DLD1 (cell line): ENCODE measurements around the gene MACROD2.

Experiments
- in situ Hi-C: cut with HindIII; loops from 2 replicates; pipeline ENCODE4 v1.10.0; 2017; ENCODE audit warnings: low sequenced_read_pairs

MACROD2 gene

DNA sequence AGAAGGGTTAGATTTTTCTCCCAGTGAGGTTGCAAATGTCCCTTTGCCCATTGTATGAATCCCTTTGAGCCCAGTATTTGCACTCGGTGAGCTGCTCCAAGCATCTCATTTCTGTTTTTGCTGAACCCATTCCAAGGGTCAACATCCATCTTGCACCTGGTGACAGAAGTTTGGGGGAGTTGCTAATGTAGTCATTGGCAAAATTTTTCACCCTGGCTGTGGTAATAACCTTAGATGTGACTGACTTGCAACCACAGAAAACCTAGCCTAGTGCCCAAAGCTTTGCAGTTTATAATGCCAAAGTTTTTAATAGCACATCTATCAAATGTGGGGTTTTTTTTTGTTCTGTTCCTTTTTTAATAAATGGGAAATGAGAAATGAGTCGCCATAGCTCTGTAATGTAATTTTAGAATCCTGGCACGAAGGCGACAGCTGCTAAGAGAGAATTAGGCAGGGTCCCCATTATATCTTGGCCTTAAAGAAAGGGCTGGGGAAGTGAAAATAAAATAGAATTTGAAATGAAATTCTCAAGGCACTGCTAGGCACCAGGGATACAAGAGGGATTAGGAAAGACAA, 1895.2 kb downstream of the MACROD2 start:
- in situ Hi-C loops: no loop called here

DNA sequence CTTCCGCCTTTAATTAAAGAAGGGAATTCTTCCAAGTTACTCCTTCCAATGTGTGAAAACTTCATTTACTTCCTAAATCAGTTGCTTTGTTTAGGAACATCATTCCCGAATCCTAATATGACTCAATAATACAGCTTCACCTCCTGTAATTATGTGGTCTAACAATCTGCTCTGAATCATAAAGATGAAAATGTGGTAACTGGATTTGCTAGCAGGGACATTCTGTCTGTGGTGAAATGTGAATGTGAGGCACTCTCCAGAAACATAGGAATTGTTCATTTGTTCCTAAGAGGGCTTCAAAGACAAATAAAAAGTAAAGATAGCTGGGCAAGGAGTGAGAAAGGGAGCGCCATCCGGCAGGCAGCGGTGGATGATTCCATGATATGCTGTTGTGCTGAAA, 1899.8 kb downstream of the MACROD2 start:
- in situ Hi-C loops: no loop called here

DNA sequence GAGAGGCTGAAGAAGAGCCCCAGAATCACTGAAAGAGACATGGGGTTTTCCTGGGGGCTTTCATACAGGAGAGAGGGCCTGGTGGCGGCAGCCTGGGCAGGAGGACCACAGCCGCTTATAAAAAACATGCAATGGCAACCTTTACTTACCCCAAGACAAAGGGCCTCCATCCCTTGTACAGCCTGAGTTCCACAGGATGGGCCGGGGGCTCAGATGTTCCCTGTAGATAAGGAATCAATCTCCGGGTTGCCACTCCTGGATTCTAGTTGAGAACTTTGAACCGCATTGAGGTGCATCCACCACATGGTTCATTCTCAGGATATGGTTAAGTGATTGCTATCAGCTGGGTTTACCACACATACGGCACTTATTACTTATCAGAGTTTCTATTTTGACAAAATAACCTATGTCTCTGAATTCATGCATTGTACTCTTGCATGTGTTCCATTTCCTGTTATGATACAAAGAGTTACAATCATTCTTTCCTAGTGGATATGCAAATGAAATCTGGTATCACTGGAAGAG, 1900.3 kb downstream of the MACROD2 start:
- in situ Hi-C loops: no loop called here

DNA sequence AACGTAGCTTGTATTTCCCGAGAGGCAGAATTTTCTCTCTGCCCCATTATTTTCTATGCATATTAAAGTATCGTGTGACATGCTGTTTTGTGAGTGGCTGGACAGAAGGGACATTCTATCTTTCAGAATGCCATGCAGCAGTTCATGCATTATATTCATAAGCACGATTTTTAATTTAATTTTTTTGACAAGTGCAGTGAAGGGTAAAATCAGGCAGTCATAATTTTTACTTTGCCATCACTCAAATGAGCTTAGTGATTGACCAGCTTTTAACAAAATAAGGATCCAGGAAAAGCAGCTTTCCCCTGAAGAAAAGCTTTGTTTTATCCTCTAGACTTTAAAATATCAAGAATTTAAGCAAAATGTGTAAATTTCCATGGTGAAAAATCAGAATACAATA, 1904.7 kb downstream of the MACROD2 start:
- in situ Hi-C loops: no loop called here

DNA sequence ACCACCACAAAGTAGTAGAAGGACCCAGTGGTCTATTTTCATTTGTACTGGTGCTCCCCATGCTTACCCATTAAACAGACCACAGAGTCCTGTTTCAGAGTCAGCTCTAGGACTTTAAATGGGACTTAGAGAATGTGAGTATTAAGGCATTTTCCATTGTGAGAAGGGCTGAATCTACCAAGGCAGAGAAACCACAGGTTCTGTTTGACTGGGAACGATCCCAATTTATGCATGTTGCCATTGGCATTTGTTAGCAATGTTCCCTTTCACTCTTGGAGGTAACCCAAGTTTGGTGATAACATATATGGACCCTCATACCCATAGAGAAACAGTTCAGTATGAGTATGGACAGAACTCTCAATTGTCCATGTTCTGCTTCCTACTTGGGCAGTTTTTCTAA, 1905.1 kb downstream of the MACROD2 start:
- in situ Hi-C loops: no loop called here

DNA sequence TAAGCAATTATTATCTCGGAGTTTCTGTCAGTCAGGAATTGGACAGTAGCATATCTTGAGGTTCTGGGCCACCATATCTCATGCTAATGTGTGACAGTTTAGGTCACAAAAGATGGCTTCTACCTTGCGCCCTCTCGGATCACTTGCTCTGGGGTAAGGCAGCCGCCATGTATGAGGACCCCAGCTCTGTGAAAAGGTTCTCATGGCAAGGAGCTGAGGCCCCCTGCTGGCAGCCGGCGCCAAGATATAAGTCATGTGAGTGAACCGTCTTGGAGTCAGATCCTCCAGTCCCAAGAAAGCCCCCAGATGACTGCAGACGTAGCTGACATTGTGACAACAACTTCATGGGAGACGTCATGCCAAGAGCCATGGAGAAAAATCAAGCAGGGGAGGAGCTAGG, 1907.2 kb downstream of the MACROD2 start:
- in situ Hi-C loops: no loop called here

DNA sequence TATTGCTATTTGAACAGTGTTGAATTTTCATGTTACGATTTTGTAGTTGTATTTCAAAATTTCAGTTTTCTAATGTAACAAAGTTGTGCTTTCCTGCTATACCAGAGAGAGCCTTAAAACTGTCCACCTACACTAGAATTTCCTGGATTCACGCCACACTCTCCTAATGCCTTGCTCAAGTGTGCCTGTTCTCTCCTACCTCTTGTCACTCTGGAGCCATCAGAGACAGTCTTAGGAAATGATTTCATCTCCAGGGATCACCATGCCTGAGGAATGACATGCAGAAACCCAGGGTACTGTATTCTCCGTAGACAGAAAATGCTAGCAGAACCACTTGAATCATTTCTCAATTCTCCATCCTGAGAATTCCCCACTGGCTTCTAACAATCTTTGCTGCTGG, 1910.3 kb downstream of the MACROD2 start:
- in situ Hi-C loops: no loop called here

DNA sequence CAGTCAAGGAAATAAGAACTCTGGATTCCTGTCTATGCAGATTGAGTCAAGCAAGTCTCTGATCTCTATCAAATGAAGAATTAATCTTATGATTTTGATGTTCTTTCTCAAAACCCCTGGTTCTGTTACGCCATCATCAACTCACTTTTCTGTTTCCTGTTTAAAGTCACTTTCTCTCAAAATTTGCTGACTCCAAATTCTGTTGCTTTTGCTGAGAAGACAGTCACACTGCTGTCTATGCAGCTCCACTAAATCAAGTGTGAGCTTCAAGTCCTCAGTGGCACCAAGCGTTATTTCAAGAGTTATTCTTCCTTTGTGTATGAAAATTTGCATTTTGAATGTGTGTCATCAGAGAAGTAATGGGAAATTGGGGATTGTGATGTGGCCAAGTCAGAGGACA, 1914.7 kb downstream of the MACROD2 start:
- in situ Hi-C loops: no loop called here

DNA sequence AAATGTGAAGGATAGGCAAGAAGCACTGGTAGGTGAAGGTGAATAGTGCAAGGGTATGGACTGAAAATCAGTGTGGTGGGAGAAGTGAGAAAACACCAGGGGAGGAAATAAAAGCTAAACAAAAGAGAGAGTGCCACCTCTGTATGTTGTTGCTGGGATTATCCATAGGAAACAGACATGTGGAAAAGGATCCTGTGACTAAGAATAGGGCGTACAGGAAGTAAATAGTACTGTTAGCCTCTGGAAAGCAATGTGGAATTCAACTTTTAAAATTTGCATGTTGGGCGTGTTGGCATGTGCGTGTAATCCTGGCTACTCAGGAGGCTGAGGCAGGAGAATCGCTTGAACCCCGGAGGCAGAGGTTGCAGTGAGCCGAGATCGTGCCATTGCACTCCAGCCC, 1916.3 kb downstream of the MACROD2 start:
- in situ Hi-C loops: no loop called here

DNA sequence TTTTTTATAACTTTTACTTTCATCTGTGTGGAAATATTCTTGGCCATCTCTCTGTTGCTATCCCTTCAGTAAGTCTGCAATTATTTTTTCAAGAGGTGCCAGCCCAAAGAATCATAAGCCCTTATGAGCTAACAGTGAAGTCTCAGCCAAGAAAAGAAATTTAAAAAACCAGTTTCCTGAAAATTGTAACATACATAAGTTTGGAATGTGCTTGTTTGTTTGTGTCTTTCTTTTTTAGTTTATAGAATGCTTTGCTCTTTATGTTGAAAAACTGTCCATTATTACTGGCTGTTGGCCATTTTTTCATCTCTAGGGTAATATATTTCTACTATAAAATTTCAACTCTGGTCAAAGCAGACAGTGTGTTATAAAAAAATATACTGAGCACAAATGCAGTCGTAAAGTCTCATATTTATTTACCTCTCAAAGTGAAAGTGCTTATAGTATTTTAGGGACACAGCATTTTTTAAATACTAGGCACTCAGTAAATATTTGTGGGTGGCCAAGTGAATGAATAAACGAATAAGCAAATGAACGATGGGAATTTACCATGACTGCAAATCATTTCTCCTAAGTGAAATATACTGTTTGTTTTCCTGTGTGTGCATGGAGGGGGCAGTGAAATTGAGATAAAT, 1918.2 kb downstream of the MACROD2 start:
- in situ Hi-C loops: no loop called here

DNA sequence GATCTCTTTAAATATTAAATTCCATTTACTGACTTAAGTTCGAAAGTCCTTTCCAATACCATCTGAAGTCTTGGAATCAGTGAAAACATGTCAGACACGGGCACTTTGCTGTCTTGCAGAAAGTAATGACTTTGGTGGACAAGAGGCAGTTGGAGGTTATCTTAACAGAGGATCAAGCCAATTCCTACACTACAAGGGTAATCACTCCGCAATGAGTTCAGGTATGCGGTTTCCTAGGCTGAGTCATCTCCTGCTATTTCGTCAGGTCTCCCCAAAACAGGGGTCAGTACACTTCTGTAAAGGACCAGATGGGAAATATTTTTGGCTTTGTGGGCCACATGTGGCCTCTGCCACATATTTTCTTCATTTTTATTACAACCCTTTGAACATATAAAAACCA, 1921.3 kb downstream of the MACROD2 start:
- in situ Hi-C loops: no loop called here

DNA sequence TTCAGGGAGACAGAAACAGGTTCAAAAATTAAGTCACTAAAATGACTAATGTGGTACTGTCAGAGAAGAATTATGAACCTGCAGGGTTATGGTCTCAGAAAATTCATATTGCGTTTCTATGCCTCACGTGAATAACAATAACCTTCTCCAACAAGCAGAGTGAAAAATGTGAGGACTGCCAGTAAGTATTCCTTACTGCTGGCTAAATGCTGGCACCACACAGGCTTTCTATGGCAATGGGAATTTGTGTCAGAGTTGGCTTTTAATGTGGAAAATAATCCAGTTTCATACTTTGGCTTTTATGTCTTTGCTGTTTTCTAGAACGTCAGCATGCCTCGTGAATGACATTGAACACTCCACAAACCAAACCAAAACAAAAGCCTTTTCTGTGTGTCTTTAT, 1922.0 kb downstream of the MACROD2 start:
- in situ Hi-C loops: no loop called here

DNA sequence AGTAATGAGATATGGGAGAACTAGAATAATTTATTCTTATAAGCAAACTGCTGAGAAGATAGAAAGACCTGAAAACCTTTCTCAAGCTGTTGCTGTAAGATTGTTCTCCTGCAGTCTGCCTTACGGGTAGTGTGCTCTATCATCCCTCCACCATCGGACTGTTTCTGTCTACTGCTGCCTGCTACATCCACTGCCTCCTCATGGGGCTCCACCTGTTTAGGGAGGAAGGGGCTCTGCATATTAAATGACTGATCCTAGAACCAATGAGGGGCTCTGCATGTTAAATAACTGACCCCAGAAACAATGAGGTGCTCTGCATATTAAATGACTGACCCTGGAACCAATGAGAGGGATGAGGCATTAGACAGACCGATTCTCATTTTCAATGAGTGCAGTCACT, 1923.3 kb downstream of the MACROD2 start:
- in situ Hi-C loops: no loop called here

DNA sequence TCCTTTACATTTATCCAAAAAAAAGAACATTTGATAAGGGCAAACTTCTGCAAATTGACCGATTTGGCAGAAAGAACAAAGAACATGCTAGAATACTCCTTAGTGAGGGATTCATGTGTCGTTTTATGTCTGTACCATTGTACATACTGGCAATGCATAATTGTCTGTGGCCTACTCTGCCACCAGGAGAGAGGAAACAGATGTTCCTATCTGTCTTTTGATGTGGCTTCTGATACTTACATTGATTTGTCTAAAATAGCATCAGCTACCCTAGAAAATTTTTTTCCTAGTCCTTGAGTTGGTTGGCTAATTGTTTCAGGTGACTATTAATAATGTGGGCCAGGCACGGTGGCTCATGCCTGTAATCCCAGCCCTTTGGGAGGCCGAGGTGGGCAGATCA, 1923.8 kb downstream of the MACROD2 start:
- in situ Hi-C loops: no loop called here

DNA sequence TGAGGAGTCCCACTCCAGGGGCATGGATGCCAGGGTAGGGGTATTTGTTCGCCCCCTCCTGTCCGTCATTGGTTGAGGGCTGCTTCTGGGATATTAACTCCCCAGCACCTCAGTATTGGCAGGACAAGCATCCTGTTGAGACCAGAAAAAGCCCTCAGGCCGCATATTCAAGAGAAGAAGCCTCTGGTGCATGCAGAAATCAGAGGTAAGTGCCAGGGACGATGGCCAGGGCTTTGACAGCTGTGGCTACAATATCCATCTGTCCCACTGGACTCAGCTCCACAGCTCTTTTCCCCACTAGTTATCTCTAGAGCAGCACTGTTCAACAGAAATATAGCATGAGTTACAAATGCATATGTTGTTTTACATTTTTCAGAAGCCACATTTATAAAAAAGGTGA, 1926.6 kb downstream of the MACROD2 start:
- in situ Hi-C loops: no loop called here

DNA sequence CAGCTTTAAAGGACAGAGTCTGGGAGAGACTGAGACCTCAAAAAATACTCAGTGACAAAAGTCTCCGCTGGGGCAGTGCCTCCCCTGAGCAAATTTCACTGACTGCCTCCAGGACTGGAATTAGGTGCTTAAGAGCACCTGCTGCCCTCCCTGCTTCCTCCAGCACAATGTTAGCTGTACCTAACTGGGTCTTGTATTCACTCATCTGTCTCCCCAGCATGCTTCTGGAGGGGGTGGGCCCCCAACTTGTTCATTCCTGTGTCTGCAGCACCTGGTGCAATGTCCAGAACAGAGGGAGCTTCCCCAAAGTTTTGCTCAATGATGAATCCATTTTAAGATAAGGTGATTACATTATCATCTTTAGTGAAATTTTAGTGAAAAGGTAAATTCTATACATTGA, 1927.2 kb downstream of the MACROD2 start:
- in situ Hi-C loops: no loop called here

DNA sequence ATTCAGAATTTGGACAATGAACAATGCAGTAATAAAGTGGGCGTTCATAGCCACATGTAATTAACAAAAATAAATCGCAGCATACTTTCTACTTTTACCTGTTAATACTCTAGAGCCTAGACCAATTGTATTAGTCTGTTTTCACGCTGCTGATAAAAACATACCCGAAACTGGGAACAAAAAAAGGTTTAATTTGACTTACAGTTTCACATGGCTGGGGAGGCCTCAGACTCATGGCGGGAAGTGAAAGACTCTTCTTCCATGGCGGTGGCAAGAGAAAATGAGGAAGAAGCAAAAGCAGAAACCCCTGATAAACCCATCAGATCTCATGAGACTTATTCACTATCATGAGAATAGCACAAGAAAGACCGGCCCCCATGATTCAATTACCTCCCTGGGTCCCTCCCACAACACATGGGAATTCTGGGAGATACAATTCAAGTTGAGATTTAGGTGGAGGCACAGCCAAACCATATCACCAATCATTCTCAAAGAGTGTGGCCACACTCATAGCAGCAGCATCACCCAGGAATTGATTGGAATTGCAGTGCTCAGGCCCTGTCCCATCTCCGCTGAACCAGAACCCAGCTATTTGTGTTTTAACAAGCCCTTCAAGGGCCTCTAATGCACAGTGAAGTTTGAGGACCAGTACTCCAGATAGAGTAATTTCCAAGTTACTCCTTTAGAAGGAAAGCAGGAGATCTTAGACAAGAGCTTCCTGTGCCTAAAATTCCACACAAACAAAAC, 1927.9 kb downstream of the MACROD2 start:
- in situ Hi-C loops: no loop called here

DNA sequence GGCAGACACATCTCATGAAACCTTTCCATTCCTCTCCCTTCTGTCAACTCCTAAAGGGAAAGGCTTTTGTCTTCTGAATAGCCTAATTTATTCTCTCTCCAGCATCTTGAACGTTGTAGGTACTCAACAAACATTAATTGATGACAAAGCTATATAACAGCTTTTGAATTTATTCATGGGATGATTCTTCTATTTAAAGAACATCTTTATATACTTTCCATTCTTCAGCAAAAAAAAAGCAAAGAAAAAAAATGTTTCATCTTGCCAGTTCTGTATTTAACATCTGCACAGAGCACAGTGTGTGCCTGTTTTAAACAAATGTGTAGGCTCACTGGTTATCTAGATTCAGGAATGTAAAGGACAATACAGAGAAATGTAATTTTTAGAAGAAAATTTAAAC, 1929.2 kb downstream of the MACROD2 start:
- in situ Hi-C loops: no loop called here

DNA sequence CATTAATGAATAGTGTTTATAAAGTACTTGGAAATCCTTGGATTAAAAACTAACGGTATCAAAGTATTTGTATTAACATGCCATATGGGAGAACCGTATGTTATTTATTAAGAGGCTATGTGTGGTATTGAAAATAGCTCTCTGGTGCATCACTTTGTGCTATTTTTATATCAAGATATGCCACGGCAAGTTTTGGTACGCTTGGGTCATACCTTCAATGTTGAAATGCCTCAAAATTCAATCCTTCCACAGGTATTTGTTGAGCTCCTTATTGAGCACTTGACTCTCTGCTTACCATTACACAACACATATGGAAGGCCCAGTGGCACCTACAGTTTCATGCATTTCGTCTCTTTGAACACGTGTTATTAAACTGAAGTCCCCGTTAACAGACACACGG, 1930.1 kb downstream of the MACROD2 start:
- in situ Hi-C loops: no loop called here

DNA sequence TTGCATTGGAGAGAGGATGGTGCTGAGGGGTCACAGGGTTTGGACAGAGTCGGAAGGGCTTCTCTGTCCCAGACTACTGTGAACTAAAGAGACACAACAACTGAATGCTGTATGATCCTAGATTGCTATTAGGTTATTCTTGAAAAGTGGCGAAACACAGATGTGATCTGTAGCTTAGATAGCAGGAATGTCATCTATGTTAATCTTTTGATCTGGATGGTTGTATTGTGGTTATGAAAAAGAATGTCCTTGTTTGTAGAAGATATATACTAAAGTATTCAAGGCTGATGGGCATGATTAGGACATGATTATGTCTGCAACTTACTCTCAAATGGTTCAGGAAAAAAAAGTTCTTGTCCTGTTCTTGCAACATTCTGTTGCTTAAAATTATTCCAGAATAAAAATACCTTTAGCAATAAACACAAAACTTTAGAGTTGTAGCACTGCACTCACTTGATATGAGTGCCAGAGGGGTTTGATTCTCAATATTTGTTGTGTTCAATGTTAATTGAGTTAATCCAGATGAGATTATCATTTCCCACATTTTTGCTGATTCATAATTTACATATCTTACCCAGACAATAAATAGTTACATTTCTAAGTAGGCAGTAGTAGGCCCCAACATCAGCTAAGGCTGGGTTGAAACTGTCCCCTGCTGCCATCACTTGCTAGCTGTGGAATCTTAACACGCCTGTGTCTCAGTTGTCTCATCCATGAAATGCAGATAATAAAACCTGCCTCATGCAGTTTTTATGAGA, 1932.8 kb downstream of the MACROD2 start:
- in situ Hi-C loops: no loop called here

DNA sequence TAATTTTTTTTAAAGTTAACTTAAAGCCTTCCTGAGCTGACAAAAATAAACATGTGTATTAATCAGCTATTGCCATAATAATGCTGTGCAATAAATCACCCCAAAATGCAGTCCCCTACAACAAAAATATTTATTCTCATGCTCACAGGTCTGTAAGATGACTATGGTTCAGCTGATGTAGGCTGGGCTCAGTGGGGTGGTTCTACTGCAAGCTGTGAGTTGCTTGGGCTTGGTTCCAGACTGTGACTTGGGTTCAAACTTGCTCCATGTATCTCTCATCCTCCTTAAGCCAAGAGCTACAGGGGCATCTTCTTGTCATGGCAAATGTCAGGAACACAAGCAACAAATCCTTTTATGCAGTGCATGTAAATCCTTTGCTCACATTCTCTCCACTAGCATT, 1933.6 kb downstream of the MACROD2 start:
- in situ Hi-C loops: no loop called here
